NCI-H1105 (cell line): ENCODE measurements around the gene ZSCAN25.
"Not testable (repeated sequence)": the region's sequence is repeated elsewhere in the genome, so short reads cannot be mapped to it uniquely, and the experiment has no call there.

ENCODE experiments used
- DNase-seq: peaks from one replicate; lab custom pipeline; 2025; lab: John Stamatoyannopoulos, UW

ZSCAN25 gene

GRCh38 chr7:99617192-99617781, 541 bp downstream of the ZSCAN25 start:
- DNase-seq: no peak

DNA sequence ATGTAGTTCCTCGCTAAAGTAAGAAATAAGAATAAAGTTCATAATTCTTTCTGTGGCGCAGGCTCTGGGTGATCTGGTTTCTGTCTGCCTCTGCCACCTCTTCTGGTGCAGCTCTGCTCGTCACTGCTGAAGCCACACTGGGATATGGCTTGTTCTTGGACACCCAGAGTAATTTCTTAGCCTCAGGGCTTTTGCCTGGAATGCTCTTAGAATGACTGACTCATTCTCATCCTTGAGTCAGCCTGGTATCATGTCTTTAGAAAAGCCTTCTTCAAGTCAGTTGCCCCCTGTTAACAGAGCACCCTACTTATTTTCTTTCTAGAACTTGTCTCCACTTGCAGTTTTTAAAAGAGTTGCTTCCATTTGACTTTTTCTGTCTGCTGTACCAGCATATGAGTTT, 2.0 kb downstream of the ZSCAN25 start:
- no peak for DNase-seq

- DNase-seq: no peak
These were observed 2.9 kb downstream of the ZSCAN25 start for GRCh38 chr7:99619571-99620130.

GRCh38 chr7:99621271-99621670, 4.5 kb downstream of the ZSCAN25 start:
- no peak for DNase-seq

DNA sequence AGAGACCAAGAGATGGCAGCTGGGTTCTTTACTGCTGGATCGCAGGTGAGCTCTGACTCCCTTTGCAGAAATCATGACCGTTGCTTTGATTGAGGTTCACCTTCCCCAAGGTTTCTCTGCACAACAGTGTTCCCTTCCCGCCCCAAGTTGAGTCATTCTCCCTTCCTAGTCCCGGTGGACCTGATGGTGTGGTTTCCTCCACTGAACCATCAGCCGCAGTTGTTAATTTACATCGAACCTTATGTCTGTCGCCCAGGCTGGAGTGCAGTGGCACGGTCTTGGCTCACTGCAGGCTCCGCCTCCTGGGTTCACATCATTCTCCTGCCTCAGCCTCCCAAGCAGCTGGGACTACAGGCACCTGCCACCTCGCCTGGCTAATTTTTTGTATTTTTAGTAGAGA, 5.8 kb downstream of the ZSCAN25 start:
- DNase-seq: no peak

DNA sequence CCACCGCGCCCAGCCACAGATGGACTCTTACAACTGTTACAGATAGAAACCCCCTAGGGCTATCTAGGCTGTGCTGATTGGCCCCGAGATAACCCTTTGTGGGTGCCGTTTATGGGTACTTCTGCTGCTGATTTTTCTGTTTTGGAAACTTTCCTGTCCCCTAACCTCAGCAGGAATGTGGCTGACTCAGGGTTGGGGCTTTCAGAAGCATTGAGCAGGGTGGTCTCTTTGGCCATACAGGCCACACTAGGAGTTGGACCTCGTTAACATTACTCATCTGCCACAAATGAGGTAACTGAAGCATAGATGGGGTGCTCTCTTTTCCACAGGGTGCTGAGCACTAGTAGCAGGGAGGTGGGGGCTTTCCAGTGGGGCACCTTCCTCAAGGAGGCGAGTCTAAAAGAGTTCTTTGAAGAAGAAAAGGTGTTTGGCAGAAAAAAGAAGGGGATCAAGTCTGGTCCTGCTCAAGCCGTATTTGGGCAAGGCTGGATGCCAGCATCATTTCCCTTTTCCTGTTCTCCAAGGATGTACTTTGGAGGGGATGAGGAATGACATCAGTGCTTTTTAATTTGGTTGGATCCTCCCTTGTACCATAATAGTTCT, 6.4 kb downstream of the ZSCAN25 start:
- DNase-seq: no peak

DNA sequence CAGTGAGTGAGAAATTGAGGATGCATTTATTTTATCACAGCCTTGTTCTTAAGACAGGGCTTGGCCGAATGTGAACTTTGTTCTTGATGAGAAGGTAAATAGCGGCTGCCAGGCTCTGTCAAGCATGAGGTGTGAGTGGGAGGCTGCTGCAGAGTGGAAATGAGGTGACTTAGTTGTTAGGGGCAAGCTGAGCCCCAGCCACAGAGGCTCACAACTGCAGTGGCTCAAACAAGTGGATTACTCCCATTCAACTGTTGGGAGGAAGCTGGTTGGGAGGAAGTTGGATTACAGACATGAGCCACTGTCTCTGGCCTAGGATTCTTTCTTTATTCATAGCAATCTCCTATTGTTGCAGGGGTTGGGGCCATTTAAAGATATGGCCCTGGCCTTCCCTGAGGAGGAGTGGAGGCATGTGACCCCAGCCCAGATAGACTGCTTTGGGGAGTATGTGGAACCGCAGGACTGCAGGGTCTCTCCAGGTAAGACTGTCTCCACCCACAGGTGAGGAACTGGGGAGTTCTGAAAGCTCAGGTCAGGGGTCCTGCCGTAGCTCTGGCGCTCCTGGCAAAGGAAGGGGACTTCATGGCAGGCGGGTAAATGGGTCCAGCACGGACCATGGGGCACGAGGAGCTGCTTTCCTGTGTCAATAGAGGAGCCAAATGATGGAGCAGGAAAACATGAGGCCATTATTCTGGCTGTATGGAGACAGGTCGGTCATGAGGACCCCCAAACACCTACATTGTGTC, 7.1 kb downstream of the ZSCAN25 start:
- DNase-seq: no peak

GRCh38 chr7:99624484-99624883, 7.7 kb downstream of the ZSCAN25 start:
- DNase-seq: no peak

DNA sequence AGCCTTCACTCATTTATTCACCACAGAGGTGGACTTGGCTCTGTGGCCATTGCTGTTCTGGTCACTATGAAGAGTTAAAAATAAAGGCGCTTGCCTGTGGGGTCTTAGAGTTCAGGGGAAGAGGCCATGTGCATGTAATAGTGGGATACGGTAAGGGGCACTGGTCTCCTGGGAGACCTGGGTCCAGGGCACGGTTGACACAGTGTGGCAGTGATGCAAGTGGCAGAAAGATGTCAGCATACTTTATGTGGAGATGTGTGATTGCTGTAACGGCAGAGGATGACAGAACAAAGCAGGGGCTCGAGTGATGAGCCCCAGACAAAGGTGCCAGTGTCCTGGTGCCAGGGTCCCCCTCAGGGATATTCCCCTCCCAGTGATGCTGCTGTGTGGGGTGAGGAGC, 8.6 kb downstream of the ZSCAN25 start:
- no peak for DNase-seq

DNA sequence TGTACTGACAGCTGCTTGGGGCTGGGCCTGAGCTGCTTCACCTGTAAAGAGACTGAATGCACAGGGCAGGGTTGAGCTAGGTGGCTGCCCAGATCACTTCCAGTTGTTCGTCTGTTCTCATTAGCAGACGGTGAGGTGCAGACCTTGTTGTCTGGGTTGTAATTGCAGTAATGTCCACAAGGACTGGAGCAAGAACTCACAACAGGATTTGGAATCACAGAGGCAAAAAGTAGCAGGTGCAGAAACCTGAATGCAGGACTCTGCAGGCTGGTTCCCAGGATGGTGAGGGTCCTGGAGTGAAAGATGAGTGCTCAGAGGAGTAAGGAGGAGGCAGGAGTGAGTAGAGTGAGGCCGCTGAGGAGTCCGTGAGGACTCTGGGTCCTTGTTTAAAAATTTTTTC, 9.2 kb downstream of the ZSCAN25 start:
- no peak for DNase-seq

GRCh38 chr7:99626661-99627060, 9.9 kb downstream of the ZSCAN25 start:
- no peak for DNase-seq

DNA sequence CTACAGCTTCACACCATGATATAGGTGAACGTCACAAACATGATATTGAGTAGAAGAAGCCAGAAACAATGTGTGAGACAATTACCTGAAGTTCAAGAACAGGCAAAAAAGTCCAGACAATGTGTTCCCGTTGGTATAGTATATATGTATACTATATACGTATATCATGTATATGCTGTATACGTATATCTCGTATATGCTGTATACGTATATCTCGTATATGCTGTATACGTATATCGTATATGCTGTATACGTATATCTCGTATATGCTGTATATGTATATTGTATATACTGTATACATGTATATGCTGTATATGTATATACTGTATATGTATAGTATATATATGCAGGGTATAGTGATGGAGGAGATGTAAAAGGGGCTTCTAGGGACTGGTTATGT, 10.8 kb downstream of the ZSCAN25 start:
- no peak for DNase-seq

GRCh38 chr7:99628471-99629465, 12.0 kb downstream of the ZSCAN25 start:
- DNase-seq: no peak

GRCh38 chr7:99629643-99630042, 12.9 kb downstream of the ZSCAN25 start:
- no peak for DNase-seq

DNA sequence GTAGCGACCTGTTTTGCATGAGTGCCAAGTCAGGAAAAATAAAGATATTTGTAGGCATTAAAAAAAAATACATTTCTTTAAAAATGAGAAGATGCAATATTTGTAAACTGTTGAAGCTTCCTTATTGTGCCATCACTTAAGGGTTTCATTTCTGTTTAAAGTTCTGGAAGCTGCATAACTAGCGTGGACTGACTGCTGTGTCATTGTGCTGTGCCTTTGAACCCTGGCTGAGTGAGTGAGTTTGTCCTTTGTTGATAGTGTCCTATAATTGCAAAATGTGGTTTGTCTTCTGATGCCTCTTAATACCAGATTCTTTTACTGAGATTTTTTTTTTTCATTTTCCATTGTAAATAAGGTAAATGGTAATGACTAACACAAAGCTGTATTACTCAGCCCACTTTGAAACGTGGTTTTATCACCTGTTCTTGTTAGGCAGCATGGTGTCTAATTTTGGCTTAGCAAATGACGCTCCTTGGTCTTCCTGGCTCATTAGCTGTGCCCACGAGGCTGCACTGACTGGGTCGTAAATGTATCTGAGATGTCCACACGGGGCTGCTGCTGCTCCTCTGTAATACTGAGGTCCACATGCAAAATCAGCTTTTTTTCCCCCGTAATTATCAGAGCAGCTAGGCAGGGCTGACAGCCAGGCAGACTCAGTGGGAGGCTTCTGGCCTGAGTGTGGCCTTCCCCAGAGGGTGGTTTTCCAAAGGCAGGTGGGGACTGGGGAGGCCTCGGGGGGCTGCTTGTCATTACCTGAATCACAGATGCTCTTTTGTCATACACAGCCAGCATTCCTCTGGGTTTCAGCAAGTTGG, 14.8 kb downstream of the ZSCAN25 start:
- no peak for DNase-seq

- DNase-seq: not testable (repeated sequence)
These were observed 20.7 kb downstream of the ZSCAN25 start for GRCh38 chr7:99637414-99637813.

DNA sequence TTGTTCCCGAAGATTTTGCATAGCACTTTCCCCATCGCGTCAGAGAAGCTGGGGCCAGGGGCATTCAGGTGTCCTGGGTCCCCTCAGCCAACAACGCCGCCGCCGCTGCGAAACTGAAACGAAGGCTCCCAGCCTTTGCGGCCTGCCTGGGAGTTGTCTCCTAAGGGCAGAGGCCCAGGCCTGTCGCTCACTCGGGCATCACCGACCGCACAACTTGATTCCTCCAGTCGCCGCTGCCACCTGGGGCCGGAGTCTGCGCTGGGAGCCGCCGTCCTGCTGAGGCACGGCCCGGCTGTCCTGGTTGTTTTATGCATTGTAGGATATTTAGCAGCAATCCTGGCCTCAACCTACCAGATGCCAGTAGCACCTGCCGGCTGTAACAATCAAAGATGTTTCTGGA, 22.0 kb downstream of the ZSCAN25 start:
- no peak for DNase-seq

DNA sequence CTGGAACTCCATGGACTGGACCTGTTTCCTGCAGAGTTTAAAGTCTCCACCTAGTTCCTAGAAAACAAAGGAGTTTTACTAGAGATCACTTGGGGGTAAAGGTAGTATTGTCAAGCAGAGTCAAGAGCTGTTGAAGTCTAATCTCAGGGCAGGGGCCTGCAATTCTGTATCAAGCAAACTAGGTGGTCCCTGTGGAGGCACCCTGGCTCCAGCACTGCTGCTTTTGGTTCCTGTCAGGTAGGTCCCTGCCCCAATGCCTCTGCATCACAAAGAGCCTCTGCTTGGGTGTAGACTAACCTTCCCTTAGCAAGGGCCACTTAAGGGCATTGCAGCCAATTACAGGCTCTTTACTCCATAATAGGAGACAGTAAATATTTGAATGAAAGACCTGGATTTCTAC, 22.5 kb downstream of the ZSCAN25 start:
- no peak for DNase-seq

DNA sequence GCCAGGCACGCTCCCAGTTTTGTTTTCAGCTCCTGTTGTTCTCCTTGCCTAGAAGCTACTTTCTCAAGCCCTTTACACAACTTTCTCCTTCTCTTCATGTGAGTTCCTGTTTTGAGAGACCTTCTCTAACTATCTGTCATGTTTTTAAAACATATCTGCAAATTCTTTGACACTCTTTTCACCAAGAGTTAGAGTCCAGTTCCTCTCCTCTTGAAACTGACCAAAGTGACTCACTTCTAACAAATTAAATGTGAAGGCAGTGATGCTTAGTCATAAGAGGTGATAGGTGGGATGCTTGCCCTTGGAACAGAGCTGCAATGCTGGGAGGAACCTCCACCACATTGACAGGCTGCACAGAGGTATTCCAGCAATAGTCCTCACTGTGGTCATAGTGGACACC, 25.3 kb downstream of the ZSCAN25 start:
- no peak for DNase-seq

GRCh38 chr7:99643464-99643863, 26.7 kb downstream of the ZSCAN25 start:
- no peak for DNase-seq

DNA sequence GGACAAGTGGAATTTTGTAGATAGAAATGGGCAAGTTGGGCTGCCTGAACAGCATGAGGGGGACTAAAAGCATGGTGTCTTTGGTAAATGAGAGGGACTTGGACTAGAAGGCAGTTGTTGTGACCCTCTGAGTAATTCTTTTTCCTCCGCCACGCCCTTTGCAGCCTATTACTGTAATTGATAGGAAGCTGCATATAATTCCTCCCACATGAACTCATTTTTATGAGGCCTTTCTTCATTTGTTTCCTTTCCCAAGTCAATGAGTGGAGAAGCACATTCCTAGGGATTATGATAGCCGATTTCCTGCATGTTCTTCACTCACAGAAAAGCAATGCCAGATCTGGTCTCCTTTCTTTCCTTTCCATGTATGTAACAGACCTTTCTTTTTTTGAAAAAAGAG, 27.7 kb downstream of the ZSCAN25 start:
- DNase-seq: no peak
